ENCODE measurements around the gene LYPD4.
A peak's percentile ranks its signal among the peaks of the same experiment; 100 is the strongest.
"Not testable (repeated sequence)": the region's sequence is repeated elsewhere in the genome, so short reads cannot be mapped to it uniquely, and the experiment has no call there.

Gene LYPD4

DNA sequence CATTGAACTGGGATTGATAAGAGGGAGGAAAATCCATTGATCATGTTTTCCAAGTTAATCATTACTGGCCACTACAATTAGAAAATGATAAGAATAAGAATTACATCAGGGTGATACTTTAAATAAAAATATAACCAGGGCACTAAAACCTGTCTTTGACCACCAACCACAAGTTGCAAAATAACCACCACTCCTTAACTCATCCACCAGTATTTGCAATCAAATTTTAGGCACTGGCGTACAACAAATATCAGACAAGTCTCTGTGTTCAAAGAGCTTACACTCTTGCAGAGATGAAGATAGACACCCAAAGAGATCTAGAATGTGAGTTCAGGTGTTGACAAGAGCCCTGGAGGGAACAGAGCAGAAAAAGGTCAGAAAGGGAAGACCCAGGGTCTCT, 47.6 kb downstream of the LYPD4 start:
- no peak for DNase-seq

DNA sequence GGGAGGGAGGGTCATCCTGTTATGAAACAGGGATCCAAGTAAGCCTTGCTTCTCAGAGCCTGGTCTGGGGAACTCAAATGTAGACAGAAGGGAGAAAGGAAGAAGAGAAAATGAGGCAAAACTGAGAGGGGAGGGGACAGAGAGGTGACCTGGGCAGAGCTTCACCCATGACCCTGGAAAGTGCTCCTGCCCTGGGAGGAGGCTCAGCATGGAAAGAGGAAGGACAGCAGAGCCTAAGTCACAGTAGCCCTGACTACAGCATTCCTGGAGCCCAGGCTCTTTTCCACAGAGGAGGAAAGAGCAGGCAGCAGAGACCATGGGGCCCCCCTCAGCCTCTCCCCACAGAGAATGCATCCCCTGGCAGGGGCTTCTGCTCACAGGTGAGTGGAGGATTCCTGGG, 48.1 kb downstream of the LYPD4 start, which contains the start of gene CEACAM3:
TSS of gene CEACAM3 (plus strand) at position 226 of the 400 bp plus-strand sequence. CDS start at position 317, 91 bp downstream.
- DNase-seq = no peak

DNA sequence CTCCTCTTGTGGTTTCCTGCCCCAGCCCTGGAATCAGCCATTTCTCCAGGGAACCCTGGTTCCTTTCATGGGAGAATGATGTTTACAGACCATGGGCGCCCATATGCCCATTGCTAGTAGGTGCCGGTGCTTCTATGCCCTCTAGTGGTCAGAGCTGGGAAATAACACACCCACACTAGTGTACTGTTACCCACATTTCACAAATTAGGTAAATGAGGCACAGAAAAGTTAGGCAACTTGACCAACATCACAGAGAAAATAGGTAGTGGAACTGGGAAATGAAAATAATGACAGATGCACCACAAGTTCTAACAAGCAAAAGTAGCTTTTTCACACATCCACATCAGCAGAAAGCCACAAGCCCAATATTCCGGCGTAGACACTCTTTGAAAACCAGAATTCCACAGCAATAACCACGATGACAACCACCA, 49.4 kb downstream of the LYPD4 start:
- DNase-seq = peak; percentile 31

DNA sequence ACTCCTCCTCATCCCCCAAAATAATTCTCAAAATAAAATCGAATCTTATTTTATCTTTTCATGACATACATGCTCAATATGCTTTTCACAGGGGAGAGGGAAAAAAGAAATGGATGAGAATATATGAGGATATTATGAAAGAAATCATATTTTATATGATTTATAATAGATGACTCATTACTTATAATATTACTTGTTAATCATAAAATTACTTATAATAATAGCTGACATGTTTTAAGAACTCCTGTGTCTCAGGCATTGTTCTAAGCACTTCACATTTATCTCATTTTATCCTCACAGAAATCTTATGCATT, 51.1 kb downstream of the LYPD4 start:
- DNase-seq = no peak

DNA sequence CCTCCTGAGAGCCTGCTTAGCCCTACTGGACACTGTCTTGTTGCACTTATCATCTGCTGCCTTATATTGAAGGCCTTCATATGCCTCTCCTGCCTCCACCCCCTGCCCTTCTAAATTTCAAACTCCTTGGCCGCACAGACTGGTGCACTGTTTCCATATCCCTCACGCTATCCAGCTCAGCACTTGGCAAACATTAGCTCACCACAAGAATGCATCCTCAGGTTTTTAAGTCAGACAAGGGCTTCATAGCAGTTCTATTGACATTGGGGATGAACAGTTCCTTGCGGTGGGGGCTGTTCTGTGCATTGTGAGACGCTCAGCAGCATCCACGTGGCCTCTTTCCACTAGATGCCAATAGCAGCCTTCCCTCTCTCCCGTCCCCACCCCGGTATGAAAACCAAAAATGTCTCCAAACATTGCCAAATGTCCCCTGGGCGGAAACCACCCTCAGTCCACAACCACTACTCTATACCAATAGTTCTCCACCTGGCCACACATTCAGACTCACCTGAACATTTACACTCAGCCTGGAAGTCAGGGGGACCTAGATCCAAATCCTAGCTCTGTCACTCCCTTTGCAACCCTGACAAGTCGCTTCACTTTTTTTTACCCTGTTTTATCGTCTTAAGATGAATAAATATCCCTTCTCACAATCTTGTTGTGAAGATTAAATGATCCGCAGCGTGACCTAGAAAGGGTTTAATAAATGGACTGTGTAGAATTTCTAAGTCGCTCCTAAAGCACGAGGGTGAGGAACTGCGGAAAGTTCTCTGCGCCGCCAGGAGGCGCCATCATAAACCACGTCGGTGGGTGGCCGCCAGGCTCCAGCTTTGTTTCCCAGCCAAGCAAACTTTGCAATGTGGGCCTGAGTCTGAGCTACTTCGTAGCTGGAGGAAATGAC, 51.7 kb downstream of the LYPD4 start:
- no peak for DNase-seq

DNA sequence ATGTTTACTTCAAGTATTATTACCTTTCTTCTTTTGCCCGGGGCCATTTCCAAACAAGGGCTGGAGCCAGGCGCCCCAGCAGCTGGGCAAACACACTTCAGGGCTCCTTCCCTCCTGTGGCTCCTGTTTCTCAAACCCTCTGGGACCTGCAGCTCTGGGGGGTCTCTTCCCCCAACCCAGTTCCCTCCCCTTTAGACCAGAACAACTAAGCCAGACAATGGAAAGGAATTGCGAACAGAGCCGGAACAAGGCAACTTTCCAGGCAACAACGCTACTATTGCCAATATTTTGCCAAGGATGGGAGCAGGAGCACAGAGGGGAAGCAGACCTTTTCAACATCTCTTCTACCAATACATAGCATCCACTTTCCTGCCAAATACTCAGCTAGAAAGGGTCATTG, 55.4 kb downstream of the LYPD4 start:
- peak; percentile 35 for DNase-seq

DNA sequence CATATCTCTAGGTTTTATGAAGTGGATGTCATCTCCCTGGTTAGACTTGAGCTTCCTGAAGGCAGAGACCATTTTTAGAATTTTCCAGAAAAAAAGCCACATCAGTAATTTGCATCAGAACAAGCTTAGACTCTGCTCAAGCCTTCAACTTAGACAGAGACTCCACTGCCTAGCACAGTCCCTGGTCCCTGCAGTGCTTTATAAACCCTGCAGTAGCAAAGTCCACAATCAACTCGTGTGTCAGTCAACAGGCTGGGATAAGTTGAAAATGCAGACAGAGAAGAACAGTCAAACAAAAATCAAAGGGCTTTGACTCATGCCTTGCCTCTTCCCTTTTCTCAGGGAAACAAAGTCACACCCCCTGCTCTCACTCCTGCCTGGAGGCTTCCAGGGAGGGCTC, 56.0 kb downstream of the LYPD4 start:
- DNase-seq = not testable (repeated sequence)

Data from NCI-H1436 treated with DMSO at 0.1 percent for 48 hours (cell line).